ENCODE data around the gene SWAP70.

Gene SWAP70

DNA sequence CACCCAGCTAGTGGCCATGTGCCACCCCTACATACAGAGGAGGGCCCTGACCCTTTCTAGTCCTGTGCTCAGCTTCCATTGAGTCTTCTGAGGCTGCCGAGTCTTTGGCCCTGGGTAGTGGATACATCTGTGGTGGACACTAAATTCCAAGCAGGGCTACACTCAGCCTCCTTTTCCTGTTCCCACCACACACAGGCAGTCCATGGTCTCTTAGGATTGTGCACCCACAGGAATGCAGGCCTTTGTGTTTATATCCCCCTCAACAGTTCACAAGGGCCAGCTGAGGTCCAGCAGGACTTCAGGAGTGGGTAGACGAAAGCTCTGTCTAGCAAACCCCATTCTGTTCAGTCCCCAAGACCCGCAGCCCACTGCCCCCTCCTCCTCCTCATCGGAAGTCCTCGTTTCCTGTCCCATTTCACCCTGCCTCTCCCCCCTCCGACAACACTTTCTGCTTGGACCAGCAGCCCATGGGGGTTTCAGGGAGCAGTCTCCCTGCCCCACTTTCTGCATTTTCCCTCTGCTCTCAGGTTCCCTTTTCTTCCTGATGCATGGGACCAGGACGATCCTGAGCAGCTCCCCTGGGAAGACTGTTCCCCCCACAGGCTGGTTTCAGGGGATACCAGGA is 91.8 kb downstream of the SWAP70 start:
- no peak for DNase-seq

DNA sequence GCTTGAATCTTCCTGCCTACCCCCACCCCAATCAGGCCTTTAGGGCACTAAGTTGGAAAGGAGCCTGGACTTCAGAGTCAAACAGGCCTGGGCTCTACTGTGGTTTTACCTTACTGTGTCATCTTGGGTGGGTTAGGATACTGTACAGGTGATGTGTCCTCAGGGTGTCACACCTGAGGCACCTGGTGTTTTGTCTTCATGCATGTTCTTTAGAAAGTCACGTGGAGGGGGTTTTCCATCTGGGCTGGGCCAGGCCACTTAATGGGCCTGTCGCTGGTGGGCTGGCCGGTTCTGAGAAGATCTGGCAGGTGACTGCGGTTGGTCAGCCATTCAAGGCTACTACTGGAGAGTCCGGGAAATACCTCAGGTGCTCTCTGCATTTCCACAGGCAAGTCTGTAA is 92.6 kb downstream of the SWAP70 start:
- no peak for DNase-seq

DNA sequence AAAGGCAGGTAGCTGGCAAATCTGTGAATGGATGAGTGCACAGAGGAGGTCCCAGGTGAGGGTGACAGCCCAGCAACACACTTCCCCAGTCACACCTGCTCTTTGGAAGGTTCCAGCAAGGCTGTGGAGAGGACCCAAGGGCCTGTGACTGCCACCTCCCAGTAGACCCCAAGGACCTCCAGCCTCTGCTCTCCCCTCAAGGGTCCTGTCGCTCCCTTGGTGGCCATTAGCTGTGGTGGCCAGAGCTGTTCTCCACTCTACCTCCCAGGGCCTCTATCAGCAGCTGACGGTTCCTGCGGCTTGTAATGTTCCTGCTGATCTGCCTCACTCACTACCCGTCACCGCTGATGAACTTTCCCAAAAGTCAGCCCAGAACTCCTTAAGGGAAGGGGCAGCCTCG is 93.0 kb downstream of the SWAP70 start:
- no peak for DNase-seq

DNA sequence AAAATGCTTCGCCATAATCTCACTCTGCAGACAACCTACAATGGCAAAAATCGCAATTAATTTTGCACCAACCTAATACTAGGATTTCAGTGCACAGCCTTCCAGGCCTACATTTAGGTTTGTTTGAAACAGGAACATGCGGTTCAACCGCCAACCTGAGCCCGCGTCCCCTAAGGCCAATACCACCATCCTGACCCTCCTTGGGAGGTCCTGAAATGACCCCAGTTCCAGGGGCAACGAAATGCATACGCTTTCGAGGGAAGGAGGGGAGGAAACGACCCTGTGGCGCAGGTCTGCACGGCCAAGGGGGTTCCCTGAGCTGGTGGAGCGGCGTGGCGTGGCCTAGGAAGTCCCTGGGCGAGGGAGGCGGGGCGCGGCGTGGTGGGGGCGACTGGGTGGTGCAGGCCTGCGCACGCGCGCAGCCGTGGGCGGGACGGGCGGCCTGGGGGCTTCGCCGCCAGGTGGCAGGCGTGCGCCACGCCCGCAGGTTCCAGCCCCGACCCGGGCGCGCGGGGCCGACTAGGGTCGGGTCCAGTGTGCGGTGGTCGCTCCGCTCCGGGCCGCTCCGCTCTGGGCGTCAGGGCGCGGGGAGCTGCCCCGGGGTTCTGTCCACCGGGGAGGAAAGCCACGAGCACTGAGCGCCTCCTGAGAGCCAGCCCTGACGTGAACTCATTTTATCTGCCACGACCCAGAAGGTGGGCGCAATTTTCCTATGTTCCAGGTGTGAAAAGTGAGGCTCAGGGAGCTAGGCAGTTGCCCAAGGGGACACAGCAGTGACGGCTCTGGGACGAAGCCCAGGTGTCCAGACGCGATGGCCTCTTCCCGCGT is 94.1 kb downstream of the SWAP70 start:
- peak; percentile 95 for DNase-seq

DNA sequence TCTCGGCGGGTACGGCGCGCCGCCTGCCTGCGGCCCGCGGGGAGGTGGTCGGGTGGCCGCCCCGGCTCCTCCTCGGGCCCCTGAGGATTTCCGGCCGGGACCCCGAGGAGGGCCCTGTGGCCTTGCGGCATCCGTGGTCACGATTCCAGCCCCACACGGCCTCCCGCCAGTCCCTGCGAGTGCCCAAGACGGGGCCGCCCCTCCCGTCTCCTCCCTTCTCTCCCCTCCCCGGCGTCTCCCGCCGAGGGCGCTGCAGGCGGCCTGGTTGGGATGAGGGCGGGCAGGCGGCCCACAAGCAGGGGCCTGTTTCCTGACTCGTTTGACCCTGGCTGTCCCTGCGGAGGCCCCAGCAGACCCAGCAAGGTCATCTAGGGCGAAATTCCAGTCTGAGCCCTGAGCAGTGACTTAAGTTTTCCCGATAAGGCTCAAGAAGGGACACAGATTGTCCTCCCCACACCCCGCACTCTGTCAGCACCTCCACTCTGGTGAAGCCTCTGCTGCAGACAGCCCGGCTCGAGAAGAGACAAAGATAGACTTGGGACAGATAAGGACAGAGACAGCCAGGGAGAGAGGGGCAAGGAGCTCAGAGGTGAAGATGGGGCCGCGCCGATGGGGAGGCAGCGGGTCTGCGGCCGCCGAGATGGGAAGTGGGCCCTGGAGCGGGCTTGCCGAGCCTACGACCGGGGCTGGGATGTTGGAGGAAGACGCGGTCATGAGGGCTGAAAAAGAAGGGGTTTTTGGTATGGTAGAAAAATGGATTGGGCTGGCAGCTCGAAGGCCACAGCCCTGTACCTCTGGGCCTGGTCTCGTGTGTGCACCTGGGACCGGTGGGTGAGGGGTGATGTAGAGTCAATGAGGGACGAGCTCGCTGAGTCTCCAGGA is 95.0 kb downstream of the SWAP70 start:
- peak; percentile 62 for DNase-seq

DNA sequence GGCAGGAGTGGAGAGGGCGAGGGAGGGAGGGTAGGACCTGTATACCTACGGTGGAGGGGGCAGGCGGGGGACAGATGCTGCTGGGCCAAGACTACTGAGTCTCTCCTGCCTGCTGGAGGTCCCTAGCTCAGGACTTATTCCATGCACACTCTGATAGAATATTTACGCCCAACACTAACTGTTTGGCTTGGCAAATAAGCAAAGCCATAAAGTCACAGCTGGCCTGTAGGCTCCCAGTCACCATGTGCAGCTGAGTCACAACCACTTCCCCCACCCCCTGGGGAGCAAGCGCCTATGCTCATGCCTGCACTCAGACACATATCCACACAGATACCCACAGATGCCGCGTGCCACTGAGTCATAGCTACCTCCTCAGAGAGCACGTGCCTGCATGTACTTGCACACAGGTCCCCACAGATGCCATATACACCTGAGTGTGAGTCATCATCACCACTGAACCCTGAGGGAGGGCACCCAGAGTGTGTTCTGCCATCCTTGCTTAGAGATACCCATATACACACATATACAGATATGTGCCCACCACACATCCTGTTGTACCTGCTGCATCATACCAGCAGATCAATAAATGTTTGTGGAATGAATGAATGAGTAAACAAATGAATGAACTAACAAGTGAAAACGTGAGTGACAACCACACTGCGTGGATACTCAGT is 95.8 kb downstream of the SWAP70 start:
- DNase-seq, result peak; percentile 97

DNA sequence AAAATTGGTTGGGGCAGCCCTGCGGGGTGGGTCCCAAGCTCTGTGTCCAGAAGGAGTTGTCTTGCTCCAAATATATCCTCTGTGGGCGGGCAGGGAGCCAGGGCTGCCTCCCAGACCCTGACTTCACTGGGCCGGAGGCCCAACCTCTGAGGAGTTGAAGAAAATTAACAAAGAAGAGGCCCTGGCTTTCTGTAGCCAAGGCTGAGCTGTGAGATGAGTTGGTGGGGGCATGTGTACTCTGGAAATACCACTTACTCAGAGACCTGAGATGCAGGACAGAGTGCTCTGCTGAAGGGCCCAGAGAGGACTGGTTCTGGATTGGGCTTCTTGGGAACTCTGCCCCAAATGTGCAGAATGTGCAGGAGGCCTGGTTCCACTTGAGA is 96.3 kb downstream of the SWAP70 start:
- DNase-seq, result peak; percentile 16

DNA sequence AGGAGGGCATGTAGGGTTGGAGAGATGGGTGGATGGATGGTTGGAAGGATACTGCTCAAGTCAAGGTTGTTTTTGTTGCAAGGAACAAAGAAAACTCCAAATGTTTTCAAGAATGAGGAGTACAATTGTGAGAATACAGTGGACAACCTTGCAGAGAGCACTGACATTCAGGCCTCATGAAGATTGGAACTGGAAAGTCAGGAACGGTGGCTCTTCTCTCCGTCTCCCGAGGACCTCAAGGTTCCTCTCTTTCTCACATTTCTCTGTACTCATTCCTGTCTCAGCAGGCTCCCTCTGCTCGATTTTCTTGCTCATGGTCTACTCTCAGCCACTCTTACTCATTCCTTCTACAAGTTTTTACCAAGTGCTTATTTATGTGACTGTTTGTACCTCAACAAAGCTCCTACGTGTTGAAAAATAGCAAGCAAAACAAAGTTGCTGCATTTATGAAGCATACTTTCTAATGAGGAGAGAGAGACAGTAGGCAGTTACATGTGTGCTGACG is 97.6 kb downstream of the SWAP70 start:
- no peak for DNase-seq

DNA sequence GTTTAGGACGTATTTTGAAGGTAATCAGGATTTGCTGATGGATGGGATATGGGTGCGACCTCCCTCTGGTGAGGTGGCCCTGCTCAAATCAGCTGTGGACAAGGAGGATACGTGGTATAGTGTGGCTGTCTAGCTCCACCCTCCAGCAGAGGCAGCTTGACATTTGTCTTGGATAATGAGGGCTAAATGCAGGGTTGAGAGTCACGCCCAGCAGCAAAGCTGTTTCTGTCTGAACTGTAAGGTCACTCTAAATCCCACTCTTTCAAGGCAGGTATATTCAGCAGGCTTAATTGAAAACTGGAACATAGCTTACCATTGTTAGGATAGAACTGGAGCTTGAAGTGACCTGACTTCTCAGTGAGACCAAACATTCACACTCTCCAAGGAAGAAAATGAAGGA is 98.7 kb downstream of the SWAP70 start:
- no peak for DNase-seq

DNA sequence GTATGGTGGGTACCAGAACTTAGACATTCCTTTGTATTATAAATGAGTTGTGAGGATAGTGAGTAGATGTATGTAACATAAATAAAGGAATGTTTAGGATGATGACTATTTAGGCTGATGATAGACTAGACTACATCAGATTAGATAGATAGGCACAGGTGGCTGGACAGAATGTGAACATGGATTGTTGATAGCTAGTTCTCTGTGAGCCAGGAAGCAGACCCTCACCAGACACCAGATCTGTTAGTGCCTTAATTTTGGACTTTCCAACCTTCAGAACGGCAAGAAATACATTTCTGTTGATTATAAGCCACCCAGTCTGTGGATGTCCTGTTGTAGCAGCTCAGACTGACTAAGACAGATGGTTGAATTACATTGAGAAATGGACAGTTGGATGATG is 99.4 kb downstream of the SWAP70 start:
- no peak for DNase-seq

DNA sequence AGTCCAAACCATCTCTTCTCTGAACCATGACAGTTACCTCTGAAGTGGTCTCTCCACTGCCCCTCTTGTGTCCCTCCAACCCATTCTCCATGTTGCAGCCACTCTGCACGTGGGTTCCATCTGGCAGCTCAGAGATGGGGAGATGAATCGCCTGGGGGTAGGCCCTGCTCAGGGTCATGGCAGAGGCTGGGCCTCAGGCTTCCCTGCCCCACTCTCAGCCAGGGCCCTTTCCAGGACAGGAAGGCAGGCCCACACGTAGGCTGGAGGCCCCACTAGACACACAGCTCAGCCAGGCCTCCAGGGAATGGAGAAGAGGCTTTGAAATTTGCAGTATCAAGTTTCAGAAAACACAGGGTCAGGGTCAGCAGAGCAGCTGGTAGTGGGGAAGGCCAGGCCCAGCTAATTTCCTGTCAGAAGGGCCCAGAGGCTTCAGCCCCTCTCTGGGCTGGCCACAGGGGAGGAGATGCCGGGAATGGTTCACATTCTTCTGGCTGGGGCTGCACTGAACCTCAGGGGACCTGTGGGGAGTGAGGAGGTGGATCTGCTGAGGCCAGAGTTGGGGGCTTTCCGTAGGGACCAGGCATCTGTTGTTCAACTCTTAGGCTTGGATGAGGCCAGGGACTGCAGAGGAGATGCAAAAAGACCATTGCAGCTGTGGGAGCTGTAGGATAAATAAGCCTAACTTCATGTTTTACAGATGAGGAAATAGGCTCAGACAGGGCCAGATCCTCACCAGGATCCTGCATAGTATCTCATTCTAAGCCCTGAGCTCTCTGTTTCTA is 101.6 kb downstream of the SWAP70 start:
- no peak for DNase-seq

DNA sequence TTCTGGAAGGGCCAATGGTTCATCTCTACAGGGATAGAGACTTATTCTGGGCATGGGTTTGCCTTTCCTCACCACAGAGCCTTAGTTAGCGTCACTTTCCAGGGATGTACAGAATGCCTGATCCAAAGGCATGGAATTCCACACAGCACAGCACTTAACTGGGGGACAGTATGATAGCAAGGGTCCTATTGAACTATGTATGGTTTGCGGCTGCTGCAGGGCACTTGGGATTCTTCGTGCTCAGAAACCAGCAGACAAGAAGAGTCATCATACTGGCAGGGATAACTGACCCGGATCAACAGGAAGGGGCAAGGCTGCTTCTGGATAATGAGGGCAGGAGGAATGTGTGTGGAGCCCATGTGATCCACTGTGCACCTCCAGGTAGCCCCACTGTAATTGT is 105.7 kb downstream of the SWAP70 start:
- no peak for DNase-seq

DNA sequence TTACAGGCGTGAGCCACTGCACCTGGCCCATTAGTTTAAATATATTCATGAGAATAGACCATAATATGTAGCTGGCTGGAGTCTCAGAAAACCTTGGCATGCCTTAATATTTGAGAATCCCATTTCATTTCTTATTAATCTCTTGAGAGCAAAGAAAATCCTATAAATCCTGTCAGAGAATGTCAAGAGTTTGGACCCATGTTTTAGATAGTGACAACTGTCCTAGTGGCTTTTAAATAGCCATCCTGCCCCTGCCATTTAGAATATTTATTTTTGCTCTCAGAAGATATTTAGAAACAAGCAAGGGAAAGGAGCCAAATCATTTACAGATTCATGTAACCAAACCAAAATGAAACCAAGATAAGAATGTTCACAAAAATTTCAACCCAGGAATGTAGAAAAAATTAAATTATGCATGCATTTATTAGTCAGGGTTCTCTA is 107.2 kb downstream of the SWAP70 start:
- DNase-seq, result no peak

DNA sequence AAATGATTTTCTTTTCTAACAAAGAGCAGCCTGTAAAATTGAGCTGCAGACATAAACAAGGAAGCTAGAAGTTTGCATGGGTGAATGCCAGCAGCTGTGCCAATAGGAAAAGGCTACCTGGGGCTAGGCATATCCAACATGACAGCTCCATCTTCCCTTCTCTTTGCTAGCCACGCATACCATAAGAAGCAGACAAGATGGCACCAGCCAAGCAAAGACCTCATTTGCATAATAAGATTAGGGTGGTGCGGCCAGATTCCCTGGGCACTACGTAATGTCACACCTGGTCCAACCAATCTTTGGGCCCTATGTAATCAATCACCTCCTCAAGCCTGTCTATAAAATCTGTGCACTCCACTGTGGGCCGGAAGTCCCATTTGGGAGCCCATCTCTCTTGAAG is 108.3 kb downstream of the SWAP70 start:
- no peak for DNase-seq

DNA sequence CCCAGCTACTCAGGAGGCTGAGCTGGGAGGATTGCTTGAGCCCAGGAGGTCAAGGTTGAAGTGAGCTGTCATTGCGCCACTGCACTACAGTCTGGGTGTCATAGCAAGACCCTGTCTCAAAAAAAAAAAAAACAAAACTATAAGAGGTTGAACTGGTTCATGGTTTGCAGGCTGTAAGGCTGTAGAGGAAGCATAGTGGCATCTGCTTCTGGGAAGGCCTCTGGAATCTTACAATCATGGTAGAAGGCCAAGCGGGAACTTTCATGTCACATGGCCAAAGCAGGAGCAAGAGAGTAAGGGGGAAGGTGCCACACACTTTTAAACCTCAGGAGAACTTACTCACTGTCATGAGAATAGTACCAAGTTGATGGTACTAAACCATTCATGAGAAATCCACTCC is 109.6 kb downstream of the SWAP70 start:
- no peak for DNase-seq

DNA sequence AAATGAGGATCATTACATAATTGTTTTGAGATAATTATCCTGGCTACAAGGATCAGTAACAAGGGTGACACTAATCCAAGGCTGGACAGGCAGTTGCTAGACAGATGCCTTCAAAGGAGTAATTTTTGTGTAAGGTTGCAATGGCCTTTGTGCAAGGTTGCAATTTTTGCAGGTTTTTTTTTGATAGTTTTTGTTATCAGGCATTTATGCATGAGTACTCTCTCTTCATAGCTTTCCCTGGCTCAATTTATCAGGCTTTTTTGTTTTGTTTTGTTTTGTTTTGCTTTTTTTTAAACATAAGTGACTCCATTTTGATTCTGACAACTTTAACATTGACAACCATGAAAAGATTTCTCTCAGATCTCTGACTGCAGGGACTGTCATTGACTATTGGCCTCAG is 110.2 kb downstream of the SWAP70 start:
- DNase-seq, result no peak

DNA sequence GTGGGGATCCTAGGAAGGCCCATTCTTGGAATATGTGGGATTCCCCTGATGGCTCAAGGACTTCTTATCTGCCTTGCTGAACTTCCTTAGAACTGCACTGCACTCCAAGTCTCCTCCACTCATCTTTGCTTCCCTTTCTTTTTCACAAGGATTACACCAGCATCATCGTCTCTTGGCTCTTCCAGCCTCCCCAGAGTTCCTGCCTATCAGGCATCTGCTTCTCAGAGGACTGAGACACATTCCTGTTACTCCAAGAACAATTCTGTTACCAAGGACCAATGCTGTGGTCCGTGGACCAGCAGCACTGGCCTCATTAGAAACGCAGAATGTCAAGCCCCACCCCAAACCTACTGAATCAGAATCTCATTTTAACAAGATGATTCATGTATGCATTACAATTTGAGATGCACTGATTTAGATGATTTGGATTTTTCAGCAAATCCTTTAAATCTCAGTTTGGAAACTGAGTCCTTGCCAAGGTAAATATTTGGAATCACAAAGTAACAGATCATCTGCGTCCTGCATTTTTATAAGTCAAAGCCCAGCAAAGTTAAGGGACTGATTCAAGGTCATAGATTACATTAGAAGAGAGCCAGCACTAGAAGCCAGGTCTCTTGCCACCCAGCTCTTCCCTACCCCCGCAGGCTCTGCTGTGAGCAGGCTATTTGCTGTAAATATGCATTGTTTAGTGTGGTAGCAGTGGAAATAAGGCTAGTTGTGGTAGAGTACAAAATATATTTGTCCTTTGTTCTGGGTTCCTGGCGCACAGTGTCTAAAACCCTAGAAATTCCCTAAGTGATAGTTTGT is 110.9 kb downstream of the SWAP70 start:
- DNase-seq, result no peak

DNA sequence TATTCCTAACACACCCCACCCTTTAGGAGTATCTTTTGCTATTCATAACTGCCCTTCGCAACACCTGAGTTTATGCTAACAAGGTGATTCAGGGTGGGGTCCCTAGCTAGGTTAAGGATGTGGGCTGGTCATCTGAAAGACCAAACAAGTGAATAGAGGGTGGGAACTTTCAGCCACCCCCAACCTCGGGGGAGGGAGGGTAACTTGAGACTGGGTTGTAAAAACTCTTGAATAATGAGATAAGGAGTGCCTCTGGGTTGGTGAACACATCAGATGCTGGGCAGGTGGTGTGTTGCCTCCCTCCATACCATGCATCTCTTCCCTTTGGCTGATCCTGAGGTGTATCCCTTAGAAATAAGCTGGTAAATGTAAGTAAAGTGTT is 111.5 kb downstream of the SWAP70 start:
- DNase-seq, result no peak

DNA sequence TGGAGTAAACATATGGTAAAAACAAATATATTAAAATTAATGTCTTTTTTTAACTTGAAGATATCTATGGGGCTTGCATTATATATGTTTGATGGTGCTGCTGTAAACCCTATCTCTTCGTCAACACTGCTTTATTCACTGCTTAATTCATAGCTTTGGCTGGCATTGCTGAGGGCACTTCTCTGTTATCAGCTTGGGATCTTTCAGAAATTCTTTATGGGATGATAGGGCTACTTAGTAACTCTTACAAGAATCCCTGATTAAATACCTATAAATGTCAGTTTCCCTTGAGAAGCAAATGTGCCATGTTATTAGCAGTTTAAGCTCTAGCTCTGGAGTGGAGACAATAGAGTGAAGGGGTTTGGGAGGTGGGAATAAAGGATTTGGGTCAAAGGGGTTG is 112.3 kb downstream of the SWAP70 start:
- no peak for DNase-seq

DNA sequence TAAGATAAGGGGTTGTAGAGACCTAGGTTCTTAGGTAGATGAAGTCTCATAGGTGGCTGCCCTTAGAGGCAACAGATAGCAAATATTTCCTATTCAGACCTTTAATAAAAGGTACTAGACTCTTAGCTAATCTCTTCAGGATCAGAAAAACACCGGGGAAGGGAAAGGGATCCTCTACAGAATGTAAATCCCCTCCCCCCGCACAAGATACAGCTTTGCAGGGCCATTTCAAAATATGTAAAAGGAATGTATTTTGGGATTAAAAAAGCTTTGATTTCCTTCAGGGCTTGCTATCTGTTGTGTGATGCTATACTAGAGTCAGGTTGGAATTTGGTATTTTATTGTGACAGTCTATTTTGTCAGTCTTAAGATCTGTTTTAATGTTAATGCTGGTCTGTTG is 113.2 kb downstream of the SWAP70 start:
- DNase-seq, result no peak

DNA sequence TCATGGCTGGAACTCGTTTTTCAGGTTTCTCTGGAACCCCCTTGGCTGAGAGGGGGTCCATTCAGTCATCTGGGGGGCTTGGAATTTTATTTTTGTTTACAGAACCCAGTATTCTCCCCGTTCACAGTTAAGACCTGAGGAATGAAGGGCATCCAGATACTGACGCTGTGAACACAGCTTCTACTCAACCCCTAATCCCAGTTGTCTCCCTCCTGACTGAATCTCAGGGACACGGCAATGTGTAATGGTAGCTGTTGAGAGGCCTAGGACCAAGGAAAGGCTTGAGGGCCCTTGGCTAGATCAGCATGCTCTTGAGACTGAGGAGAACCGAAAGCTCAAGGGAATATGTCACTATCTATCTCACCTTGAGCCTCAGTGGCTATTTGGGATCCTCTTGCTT is 113.6 kb downstream of the SWAP70 start:
- no peak for DNase-seq
